ENCODE results near the gene LHFPL5.

The LHFPL5 gene

DNA sequence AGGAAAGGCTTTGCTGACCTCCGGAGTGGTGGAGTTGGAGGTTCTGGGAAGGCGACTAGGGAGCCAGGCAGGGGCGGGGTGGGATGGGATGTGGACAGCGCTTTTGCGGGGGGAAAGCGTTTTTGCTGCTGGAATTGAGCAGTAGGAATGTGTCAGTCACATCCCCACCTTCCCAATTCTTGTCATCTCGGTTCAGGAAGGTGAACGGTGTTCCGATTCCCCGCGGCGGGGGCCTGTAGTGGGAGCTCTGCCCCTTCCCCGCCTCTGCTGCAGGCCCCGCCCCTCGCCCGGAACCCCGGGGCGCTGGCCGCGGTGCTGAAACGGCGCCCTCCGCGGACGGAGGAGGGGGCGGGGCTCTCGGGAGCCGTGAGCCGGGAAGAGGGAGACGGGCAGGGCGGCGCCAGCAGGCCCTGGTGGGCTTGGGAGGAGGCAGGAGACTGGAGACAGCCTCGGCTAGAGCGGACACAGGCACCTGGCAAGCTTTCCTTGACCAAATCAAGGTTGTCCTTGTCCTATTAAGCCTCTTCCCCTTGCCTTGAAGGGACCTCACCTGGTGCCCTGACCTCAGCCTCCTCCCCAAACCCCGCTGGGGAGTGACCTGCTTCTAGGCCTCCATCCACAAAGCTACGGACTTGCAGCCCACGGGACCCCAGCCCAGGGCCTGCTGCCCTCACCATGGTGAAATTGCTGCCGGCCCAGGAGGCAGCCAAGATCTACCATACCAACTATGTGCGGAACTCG is at the start of gene LHFPL5:
Gene LHFPL5, plus strand, starts transcription at position 357 of the 741 bp plus-strand sequence. Its CDS starts 319 bp downstream, at position 676.
- peak; percentile 59 for DNase-seq

DNA sequence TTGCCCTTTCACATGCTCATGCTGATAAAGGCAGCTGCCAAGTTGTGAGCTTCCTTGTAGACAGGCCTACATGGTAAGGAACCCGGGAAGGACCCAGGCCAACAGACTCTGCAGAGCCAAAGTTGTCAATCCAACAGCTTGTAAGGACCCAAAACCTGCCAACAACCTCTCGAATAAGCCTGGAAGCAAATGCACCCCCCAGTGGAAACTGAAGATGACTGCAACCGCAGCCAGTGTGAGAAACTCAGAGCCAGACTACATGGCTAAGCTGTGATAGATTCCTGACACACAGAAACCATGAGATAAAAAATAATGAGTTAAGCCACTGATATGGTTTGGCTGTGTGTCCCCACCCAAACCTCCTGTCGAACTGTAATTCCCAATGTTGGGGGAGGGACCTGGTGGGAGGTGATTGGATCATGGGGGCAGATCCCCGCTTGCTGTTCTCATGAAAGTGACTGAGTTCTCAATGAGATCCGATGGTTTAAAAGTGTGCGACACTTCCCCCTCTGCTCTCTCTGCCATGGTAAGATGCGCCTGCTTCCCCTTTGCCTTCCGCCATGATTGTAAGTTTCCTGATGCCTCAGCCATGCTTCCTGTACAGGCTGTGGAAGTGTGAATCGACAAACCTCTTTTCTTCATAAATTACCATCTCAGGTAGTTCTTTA is 47.6 kb upstream of the LHFPL5 start:
- no peak for DNase-seq

DNA sequence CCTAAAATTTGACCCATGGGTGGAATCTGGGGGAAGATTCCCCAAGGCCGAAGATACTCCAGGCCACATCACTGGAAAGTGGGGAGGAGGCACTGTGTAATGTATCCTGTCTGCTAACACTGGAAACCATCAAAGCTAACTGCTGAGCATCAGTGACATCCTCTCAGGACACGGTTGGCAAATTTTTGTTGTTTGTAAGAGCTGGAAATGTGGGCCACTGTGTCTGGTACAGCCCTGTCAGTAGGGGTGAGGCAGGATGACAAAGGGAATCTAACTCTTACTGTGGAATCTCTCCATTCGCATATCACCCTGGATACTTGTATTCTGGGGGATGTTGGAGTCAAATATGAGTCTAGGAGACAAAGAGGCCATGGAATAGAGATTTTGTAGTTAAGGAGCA is 45.7 kb upstream of the LHFPL5 start:
- DNase-seq: no peak

DNA sequence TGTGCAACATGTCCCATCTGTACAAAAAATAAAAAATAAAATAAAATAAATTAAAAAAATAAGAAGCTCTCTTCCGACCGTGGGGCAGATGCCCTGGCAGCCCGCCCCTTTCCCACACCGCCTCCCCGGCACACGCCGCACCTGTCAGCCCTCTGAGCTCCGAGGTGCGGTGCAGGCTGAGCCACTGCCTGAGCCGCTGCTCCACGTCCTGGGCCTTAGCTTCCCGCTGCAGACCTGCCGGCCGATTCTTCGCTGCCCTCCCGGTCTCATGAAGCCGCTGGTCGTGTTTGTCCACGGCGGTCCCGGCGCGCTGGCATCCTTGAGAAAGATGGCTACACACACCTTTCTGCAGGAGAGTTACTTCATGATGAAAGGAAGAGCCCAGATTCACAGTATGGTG is 39.4 kb upstream of the LHFPL5 start:
- DNase-seq: no peak

DNA sequence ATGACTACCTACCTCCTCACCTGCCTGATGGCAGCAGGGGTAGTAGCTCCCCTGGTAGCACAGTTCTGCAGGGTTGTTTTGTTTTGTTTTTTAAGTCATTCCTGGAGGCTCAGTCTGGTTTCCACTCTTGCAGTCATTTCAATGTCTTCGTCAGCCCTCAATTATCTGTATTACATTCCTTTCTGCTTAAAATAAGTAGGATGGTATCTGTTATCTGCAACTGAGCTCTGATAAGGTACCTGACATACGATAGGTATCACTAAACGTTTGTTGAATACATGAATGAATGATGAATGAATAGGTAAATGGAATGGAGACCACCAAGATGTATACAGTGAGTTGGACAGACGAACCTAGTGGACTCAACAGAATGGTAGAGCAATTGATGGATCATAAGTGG is 35.9 kb upstream of the LHFPL5 start:
- DNase-seq: no peak

DNA sequence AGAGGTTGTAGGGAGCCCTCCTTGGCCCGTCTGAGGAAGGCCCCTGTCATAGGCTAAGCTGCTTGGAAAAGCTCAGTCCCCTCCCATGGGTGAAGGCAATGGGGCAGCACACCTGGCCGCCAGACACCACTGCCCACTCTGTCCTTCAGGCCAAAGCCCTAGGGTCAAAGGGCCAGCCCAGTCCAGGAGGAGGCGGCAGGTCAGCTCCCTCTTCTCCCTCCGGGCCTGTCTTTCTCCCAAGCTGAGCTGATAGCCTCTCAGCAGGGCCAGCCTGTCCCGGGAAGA is 33.9 kb upstream of the LHFPL5 start:
- DNase-seq: no peak

DNA sequence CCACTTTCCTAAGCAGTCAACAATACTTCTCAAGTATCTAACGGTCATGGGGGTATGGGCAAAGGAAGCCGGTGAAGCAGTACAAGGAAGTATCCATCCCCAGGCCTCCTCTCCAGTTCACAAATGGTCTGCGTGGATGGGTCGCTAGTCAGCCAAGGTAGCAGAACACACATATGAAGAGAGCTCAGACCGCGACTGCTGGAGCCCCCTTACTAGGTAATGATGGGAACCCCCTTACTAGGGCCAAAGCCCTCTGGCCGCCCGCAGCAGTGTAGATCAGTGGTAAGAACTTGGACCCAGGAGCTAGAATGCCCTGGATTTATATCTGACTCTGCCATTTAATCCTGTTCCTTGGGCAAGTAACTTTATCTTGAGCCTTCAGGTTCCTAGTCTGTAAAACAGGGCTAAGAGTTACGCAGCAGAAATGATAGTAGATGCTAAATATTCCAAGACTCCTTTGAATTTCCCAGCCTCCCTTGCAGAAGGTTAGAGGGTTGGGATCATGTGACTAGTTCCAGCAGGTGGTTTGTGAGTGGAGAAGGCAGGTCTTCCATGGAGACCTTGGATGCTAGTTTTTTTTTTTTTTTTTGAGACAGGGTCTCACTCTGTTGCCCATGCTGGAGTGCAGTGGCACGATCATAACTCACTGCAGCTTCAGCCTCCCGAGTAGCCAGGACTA is 30.9 kb upstream of the LHFPL5 start:
- no peak for DNase-seq

DNA sequence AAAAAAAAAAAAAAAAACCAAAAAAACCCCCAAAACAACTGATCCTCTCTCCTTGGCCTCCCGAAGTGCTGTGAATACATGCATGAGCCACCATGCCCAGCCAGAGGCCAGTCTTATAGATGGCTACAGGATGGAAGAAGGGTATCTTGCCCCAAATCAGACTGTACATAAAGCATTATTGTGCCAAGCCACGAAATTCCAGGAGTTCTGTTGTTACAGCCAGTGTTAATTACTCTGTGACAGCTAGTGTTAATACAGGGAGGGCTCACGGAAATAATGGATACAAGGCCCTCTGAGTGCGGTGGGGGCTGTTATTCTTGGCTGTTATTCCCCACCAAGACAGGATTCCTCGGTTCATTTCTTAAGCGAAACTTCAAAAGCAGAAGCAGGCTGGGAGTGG is 30.1 kb upstream of the LHFPL5 start:
- no peak for DNase-seq

DNA sequence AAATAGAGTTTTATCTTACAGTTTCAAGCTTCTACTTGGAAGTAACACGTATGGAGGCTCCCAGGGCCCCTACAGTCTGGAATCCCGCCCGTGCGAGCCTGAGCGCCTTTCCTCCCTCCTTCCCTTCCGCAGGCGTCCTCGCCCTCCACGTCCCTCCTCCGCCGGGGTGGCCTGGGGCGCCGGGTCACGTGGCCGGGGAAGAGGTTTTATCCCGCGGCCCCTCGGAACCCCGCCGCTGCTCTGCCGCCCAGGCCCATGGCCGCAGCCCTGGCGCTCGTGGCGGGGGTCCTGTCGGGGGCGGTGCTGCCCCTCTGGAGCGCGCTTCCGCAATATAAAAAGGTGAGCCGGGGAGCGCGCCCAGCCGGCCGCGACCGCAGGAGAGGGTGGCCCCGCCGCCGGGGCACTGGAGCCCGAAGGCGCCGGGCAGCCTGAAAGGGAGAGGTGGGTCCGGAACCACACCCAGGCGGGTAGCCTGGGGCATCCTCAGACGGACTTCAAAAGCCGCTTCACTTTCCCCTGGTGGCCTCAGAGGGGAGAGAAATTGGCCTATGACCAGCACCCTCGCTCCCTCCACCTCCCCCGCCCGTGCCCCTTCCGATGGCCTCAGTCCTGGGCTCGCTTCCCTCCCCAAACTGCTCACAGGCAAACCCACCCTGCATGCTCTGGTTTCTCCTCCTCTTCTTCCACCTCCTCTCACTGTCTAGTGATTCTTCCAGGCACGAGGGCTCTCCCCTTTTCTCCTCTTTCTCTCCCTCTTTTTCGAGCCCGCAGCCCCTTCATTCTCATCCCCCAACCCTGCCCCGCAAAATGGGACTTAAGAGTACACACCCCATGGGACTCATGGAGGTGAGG is 28.6 kb upstream of the LHFPL5 start, which contains the start of gene CLPSL2:
Gene CLPSL2, plus strand, starts transcription at position 235 of the 852 bp plus-strand sequence. Its CDS starts 21 bp downstream, at position 256.
- no peak for DNase-seq

DNA sequence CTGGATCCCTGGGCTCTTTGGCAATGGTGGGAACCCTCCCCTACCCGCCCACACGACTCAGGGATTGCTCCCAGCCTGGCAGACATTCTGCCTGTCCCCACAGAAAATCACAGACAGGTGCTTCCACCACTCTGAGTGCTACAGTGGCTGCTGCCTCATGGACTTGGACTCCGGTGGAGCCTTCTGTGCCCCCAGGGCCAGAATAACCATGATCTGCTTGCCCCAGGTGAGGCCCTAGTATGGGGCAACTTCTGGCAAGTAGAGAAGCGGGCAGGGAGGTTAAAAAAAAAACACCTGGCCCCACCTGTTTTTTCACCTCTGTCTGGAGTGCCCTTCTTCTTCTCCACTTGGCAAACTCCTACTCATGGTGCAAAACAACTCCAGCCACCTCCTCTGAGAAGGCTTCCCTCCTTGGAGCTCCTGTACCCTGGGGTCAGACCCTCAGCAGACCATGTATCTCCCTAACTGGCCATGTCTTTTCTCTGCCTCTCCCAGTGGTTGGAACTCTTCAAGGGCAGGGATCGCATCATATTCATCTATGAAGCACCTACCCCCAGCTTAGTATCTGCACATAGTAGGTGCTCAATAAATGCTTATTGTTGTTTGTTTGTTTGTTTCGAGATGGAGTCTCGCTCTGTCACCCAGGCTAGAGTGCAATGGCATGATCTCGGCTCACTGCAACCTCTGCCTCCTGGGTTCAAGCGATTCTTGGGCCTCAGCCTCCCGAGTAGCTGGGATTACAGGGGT is 27.6 kb upstream of the LHFPL5 start:
- no peak for DNase-seq

DNA sequence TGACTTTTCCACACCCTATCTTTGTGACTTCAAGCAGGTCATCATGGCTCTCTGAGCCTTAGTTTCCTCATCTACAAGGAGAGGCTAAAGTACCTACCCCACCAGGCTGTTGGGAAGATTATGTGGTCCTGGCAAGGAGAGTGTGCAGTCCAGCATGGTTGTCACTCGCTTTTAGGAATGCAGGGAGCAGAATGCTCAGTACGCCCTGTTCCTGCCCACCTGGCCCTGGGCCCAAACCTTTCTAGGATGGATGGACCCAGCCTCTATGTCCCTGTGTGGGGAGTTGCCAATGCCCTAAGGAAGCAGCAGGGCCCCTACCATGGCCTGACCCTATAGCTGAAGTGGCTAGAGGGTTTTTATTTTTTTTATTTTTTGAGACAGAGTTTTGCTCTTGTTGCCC is 26.7 kb upstream of the LHFPL5 start:
- DNase-seq: no peak

DNA sequence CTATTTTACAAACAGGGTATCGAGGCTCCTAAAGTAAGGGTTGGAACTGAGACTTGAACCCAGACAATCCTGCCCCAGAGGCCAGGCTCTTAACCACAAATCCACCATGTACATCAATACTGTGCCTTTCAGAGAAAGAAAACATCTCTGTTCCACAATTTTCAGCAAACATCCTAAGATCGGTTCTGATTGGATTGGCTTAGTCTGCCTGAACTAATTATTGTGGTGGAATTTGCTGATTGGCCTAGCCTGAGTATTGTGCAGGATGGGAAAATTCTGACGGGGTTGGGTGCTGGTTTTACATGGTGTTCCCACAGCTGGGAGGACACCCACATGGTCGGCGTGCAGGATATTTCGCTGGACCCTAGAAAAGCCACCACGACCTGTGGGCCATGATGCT is 24.4 kb upstream of the LHFPL5 start, which contains the start of gene CLPSL1:
Gene CLPSL1, plus strand, starts transcription at position 301 of the 400 bp plus-strand sequence. Its CDS starts 92 bp downstream, at position 393.
- DNase-seq: no peak

DNA sequence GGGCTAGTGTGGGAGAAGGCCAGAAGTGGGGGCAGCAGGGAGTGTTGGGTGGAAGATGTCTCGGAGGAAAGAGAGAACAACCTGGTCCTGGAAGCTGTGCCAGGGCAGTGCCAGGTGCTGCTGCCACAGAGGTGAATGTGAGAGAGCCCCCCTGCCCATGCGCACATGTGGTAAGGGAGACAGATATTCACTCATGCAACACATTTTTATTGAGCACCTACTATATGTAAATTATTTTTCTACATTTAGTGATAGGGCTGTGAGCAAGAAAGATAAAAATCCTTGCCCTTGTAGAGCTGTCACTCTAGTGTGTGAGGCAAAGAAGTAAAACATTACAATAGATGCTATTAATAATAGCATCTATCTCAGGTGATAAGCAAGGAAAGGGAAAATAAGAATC is 23.9 kb upstream of the LHFPL5 start:
- no peak for DNase-seq

DNA sequence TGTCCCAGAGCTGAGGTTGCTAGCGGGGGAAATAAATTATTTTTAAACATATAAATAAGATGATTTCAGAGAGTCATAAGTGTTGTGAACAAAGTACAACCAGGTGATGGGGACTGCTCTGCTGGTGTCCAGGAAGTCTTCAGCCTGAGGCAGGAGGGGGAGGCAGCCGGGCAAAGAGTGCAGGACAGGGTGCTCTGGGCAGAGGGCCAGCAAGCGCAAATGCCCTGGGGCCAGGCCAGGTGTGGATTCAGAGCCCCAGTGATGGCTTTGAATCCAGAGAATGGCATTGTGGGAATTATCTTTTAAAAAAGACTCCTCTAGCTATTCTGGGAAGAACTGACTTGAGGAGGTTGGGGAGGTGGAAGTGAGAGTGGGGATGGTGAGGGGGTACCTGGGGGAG is 22.7 kb upstream of the LHFPL5 start:
- DNase-seq: no peak

DNA sequence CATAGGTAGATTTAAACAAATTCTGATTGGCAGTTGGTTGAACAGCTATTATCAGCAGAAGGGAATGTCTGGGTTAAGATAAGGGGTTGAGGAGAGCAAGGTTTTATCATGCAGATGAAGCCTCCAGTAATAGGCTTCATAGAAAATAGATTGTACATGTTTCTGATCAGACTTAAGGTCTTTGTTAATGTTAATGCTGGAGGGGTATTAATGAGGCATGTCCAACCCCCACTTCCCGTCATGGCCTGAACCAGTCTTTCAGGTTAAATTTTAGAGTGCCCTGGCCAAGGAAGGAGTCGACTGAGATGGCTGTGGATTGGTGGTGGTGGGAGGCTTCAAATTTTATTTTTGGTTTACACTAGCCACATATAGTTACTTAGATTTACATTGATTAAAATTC is 21.0 kb upstream of the LHFPL5 start:
- DNase-seq: no peak

DNA sequence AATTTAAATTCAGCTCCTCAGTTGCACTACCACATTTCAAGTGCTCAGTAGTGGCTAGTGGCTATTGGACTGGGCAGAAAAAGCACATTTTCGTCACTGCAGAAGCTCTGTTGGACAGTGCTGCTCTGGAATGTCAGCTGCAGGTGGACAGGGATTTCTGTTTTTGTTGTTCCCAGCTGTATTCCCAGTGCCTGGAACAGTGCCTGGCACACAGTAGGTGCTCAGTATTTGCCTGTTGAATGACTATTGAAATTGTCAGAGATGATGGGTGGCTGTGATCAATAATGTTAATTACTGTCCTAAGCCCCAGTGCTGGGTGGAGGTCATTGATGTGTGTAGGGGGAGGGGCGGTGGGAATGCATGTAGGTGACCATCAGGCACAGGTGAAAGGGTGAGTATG is 18.9 kb upstream of the LHFPL5 start:
- no peak for DNase-seq

DNA sequence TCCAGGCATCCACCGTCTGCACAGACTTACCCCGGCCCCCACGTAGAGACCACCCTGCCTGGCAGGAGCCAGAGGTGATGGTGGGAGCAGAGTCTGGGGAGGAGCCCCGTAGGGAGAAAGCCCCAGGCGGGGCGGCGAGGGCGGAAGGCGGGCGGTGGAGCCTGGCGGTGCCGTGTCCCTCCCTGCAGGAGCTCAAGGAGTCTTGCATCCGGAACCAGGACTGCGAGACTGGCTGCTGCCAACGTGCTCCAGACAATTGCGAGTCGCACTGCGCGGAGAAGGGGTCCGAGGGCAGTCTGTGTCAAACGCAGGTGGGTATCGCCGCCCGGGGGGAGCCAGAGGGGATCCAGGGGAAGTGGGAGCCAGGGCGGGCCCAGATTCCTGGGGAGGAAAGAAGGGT is 18.3 kb upstream of the LHFPL5 start:
- DNase-seq: no peak

DNA sequence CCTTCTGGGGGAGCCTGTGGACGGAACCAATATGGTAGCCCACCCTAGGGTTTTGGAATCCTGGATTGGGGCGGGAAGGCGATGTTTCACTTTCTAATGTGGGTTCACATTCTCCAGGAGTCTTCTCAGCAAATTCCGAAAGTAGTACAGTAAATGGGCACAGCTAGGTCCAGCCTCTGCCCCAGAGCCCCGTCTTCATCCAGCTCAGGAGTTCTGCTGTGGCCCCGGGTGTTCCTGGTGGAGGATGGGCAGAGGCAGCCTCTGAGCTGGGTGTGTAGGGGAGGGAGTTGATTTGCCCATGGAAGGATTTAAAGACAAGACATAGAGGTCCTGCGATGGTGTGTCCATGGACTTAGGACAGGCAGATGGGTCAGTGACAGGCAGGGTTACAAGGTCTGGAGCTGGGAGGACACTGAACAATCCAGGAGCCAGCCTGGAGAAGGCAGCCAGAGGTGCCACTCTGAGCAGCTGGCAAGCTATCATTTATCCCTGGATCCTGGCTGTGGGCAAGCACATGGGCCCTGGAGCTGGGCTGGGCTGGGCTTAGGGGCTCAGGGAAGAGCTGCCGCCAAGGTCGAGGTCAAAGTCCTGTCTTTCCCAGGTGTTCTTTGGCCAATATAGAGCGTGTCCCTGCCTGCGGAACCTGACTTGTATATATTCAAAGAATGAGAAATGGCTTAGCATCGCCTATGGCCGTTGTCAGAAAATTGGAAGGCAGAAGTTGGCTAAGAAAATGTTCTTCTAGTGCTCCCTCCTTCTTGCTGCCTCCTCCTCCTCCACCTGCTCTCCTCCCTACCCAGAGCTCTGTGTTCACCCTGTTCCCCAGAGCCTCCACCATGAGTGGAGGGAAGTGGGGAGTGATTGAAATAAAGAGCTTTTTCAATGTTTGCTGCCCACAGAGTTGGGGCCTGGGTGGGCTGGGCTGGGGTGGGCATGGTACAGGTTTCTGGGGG is 17.6 kb upstream of the LHFPL5 start:
- DNase-seq: no peak

DNA sequence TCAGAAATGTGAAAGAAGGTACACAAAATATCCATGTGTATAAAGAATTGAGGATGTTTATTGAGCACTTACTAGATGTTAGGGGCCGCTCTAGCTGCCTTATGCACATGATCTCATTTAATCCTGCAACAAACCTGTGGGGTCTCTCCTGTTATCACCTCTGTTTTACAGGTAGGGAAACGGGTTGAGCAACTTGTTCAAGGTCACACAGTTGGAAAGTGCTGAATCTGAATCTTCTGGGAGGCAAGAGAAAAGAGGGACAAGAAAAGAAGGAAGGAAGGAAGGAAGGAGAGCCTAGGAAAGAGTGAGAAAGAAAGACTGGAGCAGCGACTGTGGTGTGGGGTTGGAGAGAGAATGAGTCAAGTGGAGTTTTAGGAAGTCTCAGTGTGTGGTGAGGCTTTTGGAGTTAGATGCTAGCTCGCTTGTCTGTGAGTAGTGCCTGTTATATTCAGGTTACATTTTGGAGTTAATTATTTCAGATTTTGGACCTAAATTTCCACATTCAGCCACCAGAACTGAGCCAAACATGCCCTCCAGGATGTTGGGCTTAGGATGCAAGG is 16.6 kb upstream of the LHFPL5 start:
- no peak for DNase-seq

DNA sequence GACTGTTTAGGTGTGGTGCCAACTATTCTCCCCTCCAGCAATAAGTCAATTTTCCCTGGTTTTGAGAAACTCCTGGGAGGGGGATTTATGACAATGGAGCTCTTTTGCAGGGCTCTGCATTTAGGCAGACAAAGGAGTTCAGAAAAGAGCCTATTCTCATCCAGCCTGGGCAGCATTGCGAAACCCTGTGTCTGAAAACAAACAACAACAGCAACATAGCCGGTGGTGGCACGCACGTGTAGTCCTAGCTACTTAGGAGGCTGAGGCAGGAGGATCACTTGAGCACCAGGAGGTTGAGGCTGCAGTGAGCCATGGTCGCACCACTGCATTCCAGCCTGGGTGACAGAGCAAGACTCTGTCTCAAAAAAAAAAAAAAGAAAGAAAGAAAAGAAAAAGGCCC is 14.5 kb upstream of the LHFPL5 start:
- DNase-seq: no peak
